Stimulated activated CD4-positive, alpha-beta T cell treated with anti-CD3 and anti-CD28 coated beads, Interleukin-1b, Interleukin-23, amount 100 ng/mL, for 48 hours (primary cell): ENCODE data around the gene CSMD2.

Experiments used
- DNase-seq: peaks from one replicate; pipeline ENCODE4 v3.0.0-alpha.2; 2020

The CSMD2 gene

GRCh38 chr1:33948291-33948690, 216.7 kb downstream of the CSMD2 start:
- DNase-seq: no peak

GRCh38 chr1:33946836-33947235, 218.2 kb downstream of the CSMD2 start:
- no peak for DNase-seq

GRCh38 chr1:33944846-33945245, 220.2 kb downstream of the CSMD2 start:
- no peak for DNase-seq

- no peak for DNase-seq
Observed at GRCh38 chr1:33943978-33944377, 221.1 kb downstream of the CSMD2 start.

- DNase-seq: no peak
Observed at GRCh38 chr1:33932871-33933270, 232.2 kb downstream of the CSMD2 start.

GRCh38 chr1:33931111-33931475, 233.9 kb downstream of the CSMD2 start:
- no peak for DNase-seq

- DNase-seq: no peak
Observed at GRCh38 chr1:33930346-33931110, 234.5 kb downstream of the CSMD2 start.

- DNase-seq: no peak
Observed at GRCh38 chr1:33928251-33928650, 236.8 kb downstream of the CSMD2 start.

- no peak for DNase-seq
Observed at GRCh38 chr1:33927721-33928120, 237.3 kb downstream of the CSMD2 start.

GRCh38 chr1:33925586-33925985, 239.4 kb downstream of the CSMD2 start:
- DNase-seq: no peak

GRCh38 chr1:33921281-33921680, 243.7 kb downstream of the CSMD2 start:
- no peak for DNase-seq

GRCh38 chr1:33918368-33918767, 246.7 kb downstream of the CSMD2 start:
- DNase-seq: no peak

GRCh38 chr1:33916786-33917185, 248.2 kb downstream of the CSMD2 start:
- no peak for DNase-seq

GRCh38 chr1:33914531-33914930, 250.5 kb downstream of the CSMD2 start:
- DNase-seq: no peak

GRCh38 chr1:33908324-33908956, 256.6 kb downstream of the CSMD2 start:
- DNase-seq: no peak

- DNase-seq: no peak
Observed at GRCh38 chr1:33906156-33906555, 258.9 kb downstream of the CSMD2 start.

- DNase-seq: no peak
Observed at GRCh38 chr1:33905241-33905640, 259.8 kb downstream of the CSMD2 start.

GRCh38 chr1:33903210-33903589, 261.8 kb downstream of the CSMD2 start:
- DNase-seq: no peak

GRCh38 chr1:33902486-33903209, 262.4 kb downstream of the CSMD2 start:
- DNase-seq: no peak

- no peak for DNase-seq
Observed at GRCh38 chr1:33899746-33900145, 265.3 kb downstream of the CSMD2 start.

- no peak for DNase-seq
Observed at GRCh38 chr1:33898881-33899280, 266.1 kb downstream of the CSMD2 start.

- no peak for DNase-seq
Observed at GRCh38 chr1:33898406-33898805, 266.6 kb downstream of the CSMD2 start.

- DNase-seq: no peak
Observed at GRCh38 chr1:33897092-33897725, 267.8 kb downstream of the CSMD2 start.

GRCh38 chr1:33895976-33896375, 269.1 kb downstream of the CSMD2 start:
- no peak for DNase-seq
